ENCODE results near the gene TBC1D8.

DNA sequence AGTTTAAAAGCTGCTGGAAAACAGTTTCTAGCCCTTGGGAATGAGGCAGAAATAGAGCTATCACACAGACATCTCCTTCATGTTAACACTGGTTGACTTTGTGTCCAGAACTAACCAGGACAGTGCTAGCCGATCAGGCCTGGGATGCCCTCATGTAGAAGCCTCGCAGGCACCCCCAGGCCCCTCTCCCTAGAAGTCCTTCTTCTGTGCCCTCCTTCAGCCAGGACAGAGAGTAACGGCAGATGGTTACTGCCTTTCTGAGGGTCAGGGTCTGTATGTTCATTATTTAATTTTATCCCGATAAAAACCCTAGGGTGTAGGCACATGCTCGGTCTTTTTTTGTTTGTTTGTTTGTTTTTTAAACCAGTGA lies 159.8 kb downstream of the TBC1D8 start:
- TF ChIP-seq CTCF (conservative IDR thresholded peaks at IDR 0.05) (no peak), ZFX (IDR thresholded peaks at IDR 0.05) (no peak)
